Ovary (tissue), 3 donors: ENCODE data around the gene FYCO1.

Experiments used
- POLR2A ChIP-seq: fragments of 450-650 bp; IDR thresholded peaks from one replicate; pipeline ENCODE4 v1.6.1; 2017; ENCODE audit warnings: antibody characterized with exemption, mild to moderate bottlenecking, moderate library complexity
- TF ChIP-seq, protein P1 (sequence below), 3 donors: fragments of 450-650 bp in 2 of 3; fragments of 200-600 bp in 1 of 3; IDR thresholded peaks; one replicate each; pipeline versions ENCODE4 v1.5.1 to v1.8.0; 2016 to 2022; ENCODE audit warnings: antibody characterized with exemption in 3 of 3, mild to moderate bottlenecking in 1 of 3
- donor health status: DM: no; HTN: no; CAD: no.

DNA sequence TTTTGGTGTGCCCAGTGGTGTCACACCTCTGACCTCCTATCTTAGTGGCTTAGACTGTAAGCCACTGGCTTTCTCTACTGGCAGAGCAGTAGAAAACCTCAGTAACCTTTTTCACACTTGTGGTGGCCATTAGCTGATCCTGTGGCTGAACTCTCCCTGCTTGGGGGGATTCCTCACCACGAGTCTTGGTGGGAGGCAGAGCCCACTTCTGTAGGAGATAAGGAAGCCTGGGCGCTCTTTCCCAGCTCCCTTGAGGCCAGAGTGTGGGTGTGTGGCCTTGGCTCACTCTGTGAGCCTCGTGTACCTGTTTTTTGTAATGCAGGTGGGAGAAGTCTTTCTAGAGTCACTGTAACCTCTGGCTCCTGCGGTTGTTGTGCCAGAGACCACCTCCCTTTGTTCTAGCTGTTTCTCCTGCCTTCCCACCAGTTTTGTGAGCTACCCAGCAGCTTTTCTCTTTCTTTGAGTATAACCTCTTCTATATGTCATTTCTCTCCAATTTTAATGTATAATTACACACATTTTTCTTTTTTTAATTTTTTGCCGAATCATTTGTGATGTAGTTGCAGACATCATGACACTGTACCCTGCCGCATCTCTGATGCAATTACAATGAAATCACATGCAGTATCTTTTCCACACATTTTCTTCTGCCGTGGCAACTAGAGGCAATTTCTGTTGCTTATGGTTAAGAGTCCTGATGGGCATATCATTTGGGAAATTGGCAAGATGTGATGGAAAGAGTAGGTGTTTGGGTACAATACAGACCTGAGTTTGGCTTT lies 17.9 kb upstream of the FYCO1 start:
- TF ChIP-seq, protein P1, sequence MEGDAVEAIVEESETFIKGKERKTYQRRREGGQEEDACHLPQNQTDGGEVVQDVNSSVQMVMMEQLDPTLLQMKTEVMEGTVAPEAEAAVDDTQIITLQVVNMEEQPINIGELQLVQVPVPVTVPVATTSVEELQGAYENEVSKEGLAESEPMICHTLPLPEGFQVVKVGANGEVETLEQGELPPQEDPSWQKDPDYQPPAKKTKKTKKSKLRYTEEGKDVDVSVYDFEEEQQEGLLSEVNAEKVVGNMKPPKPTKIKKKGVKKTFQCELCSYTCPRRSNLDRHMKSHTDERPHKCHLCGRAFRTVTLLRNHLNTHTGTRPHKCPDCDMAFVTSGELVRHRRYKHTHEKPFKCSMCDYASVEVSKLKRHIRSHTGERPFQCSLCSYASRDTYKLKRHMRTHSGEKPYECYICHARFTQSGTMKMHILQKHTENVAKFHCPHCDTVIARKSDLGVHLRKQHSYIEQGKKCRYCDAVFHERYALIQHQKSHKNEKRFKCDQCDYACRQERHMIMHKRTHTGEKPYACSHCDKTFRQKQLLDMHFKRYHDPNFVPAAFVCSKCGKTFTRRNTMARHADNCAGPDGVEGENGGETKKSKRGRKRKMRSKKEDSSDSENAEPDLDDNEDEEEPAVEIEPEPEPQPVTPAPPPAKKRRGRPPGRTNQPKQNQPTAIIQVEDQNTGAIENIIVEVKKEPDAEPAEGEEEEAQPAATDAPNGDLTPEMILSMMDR (IDR thresholded peaks at IDR 0.05) = no peak
- TF ChIP-seq POLR2A = no peak
